Fibroblast of lung (primary cell): Measurements from ENCODE around the gene CTDP1.

ENCODE experiments used
- CTCF ChIP-seq, 2 donors: IDR thresholded peaks in 1 of 2; conservative IDR thresholded peaks in 1 of 2; 1 replicate in 1 of 2; 2 replicates in 1 of 2; pipeline ENCODE4 v1.5.1; 2011 to 2012; ENCODE audit warnings: low read length in 2 of 2, control low read depth in 1 of 2, inconsistent platforms in 1 of 2, low read depth in 1 of 2, mild to moderate bottlenecking in 1 of 2
- EZH2 ChIP-seq: IDR thresholded peaks from 2 replicates; pipeline ENCODE4 v1.5.1; 2012; ENCODE audit warnings: low read length, control low read depth, mild to moderate bottlenecking; ENCODE audit errors: missing control alignments

DNA sequence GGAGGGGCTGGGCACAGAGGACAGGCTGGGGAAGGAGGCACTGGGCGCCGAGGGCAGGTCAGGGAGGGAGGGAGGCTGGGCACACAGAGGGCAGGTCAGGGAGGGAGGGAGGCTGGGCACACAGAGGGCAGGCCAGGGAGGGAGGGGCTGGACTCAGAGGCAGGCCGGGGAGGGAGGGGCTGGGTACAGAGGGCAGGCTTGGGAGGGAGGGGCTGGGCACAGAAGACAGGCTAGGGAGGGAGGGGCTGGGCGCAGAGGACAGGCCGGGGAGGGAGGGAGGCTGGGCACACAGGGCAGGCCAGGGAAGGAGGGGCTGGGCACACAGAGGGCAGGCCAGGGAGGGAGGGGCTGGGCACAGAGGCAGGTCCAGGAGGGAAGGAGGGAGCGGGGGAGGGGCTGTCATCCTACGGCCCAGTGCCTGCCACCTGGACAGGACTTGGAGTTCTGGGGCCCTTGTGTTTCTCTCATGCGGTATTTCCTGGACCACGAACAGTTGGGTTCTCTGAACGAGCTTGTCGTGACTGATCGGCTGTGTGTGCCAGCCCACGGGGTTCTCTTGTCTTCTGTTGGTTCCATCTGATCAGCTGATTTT lies 71.5 kb downstream of the CTDP1 start:
- TF ChIP-seq CTCF (conservative IDR thresholded peaks at IDR 0.05 in 1 of 2, IDR thresholded peaks at IDR 0.05 in 1 of 2; ENCODE audit: low read depth in 1 of 2, low read length in 2 of 2), result no peak
- no peak for TF ChIP-seq EZH2
